ENCODE data around the gene AOC2. TPM values are rescaled to one million over a fixed set of nuclear protein-coding genes. Genes with fewer than 3 reads are reported as not detected.

The AOC2 gene
- total and polyA plus RNA-seq, 10 of the 15 experiments (the other 5 are each of a cell fraction or from before 2014, with no cell fraction given), result 0.08 to 1.9 (median 0.62) TPM

DNA sequence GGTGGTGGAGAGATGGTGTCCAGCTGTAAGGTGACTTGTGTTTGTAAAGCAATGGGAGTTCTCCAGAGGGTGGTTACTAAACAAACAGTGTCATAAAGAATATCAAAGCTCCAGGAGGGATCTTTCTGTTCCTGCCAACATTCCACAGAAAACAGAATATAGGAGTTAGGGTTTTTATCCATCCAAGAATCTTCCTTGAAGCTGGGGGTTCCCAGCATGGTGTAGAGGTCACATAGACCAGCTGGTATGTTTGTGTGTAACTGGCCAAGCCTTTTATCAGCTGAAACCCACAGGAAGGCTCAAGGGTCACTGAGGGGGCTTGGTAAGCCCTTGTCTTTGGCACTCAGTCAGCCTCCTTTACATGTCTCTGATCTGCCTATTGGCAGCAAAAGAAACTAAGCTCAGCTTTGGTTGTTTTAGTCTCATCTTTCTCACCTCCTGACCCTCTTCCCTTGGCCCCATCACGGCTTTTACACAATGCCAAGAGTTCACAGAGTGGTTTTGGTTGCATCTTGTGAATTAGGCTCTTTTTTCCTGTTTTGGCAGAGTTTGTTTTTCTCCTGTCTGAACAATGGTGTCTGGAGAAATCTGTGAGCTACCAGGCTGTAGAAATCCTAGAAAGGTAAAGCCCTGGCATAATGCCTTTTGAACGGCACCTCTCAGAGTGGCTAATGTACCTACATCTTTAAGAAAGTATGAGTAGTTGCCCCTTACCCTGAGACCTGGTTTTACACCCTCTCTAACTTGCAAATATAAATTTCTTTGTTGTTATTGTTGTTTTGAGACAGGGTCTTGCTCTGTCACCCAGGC is 41.1 kb upstream of the AOC2 start:
- H3K9me3 ChIP-seq (replicated peaks; ENCODE audit: control insufficient read depth, insufficient read depth, low read length), result no peaks in the 10 kb centered on the region
- H4K20me1 ChIP-seq (ENCODE audit: control insufficient read depth, insufficient read depth), result no peaks in the 10 kb centered on the region
- ChIA-PET SMC1A (ENCODE audit: uncharacterized antibody, unreplicated experiment) (interaction anchor here (0.6 to 1.7 kb wide), 5 partner anchors 8 to 837 kb away, joined by 3 read pairs; partner anchors contain the start of gene PSMC3IP), RAD21 (ENCODE audit: unreplicated experiment) (no interaction called here), CTCF (interaction anchor here (0.6 to 2.9 kb wide), 7 partner anchors 12 to 267 kb away, joined by 3 to 11 read pairs (median 3); partner anchors contain the start of gene BECN1), POLR2A (interaction anchor here (0.5 kb wide), 1 partner anchor 29 kb away, joined by 3 read pairs; no protein-coding TSS in a partner anchor)
- ATAC-seq, result no peak
- intact Hi-C loops (cut with micrococcal nuclease; ENCODE audit: unreplicated experiment) (no loop called here), in situ Hi-C loops (cut with MboI) (loop anchor here (5.0 kb wide), 1 partner anchor 51 kb away; no protein-coding TSS in a partner anchor)
- DNase-seq (ENCODE audit: low read depth, low spot score), result no peak
- H2AFZ ChIP-seq (ENCODE audit: control insufficient read depth, low read depth, low read length), result no peak overlapping the region
- WGBS (ENCODE audit: insufficient coverage, insufficient replicate concordance, low lambda C conversion rate, missing lambda C conversion rate), result 5% methylated on average over 2 of the region's 2 CpGs
- no peak overlapping the region for H3K4me2 ChIP-seq (ENCODE audit: control insufficient read depth, insufficient read depth)
- no peak overlapping the region for H3K9ac ChIP-seq (ENCODE audit: control insufficient read depth, insufficient read depth, low read length)
- peaks cover under 1% of the 10 kb centered on the region; the same call in 1 of the 2 replicates for H3K79me2 ChIP-seq (ENCODE audit: control insufficient read depth, insufficient read depth, low read length)
- BruUV-seq (replicated peaks), result no TSS peak
- no peak overlapping the region for H3K27ac ChIP-seq (ENCODE audit: control insufficient read depth, insufficient read depth)
- H3K36me3 ChIP-seq (ENCODE audit: control insufficient read depth in 2 of 2, insufficient read depth in 2 of 2, low read length in 1 of 2), result no peaks in the 10 kb centered on the region
- H3K4me3 ChIP-seq, result no peak overlapping the region
- no peak for FAIRE-seq
- H3K4me1 ChIP-seq (ENCODE audit: control insufficient read depth, insufficient read depth, low read length), result peaks cover 4% of the 10 kb centered on the region; the same call in 1 of the 2 replicates
- no peaks in the 10 kb centered on the region for H3K27me3 ChIP-seq (replicated peaks in 1 of 2; ENCODE audit: control insufficient read depth in 2 of 2, insufficient read depth in 2 of 2, low read length in 1 of 2)
- TF ChIP-seq JUND (IDR thresholded peaks at IDR 0.05; ENCODE audit: low read depth, low read length), result no peak
- no peak for TF ChIP-seq TCF3 (IDR thresholded peaks at IDR 0.05; ENCODE audit: borderline replicate concordance, insufficient read depth, low read depth, low read length)
- TF ChIP-seq CBX3 (IDR thresholded peaks at IDR 0.05; ENCODE audit: borderline replicate concordance, low read depth), result no peak
- TF ChIP-seq TCF12 (IDR thresholded peaks at IDR 0.05; ENCODE audit: low read depth, low read length), result no peak
- TF ChIP-seq, protein P1, sequence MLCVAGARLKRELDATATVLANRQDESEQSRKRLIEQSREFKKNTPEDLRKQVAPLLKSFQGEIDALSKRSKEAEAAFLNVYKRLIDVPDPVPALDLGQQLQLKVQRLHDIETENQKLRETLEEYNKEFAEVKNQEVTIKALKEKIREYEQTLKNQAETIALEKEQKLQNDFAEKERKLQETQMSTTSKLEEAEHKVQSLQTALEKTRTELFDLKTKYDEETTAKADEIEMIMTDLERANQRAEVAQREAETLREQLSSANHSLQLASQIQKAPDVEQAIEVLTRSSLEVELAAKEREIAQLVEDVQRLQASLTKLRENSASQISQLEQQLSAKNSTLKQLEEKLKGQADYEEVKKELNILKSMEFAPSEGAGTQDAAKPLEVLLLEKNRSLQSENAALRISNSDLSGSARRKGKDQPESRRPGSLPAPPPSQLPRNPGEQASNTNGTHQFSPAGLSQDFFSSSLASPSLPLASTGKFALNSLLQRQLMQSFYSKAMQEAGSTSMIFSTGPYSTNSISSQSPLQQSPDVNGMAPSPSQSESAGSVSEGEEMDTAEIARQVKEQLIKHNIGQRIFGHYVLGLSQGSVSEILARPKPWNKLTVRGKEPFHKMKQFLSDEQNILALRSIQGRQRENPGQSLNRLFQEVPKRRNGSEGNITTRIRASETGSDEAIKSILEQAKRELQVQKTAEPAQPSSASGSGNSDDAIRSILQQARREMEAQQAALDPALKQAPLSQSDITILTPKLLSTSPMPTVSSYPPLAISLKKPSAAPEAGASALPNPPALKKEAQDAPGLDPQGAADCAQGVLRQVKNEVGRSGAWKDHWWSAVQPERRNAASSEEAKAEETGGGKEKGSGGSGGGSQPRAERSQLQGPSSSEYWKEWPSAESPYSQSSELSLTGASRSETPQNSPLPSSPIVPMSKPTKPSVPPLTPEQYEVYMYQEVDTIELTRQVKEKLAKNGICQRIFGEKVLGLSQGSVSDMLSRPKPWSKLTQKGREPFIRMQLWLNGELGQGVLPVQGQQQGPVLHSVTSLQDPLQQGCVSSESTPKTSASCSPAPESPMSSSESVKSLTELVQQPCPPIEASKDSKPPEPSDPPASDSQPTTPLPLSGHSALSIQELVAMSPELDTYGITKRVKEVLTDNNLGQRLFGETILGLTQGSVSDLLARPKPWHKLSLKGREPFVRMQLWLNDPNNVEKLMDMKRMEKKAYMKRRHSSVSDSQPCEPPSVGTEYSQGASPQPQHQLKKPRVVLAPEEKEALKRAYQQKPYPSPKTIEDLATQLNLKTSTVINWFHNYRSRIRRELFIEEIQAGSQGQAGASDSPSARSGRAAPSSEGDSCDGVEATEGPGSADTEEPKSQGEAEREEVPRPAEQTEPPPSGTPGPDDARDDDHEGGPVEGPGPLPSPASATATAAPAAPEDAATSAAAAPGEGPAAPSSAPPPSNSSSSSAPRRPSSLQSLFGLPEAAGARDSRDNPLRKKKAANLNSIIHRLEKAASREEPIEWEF (IDR thresholded peaks at IDR 0.05; ENCODE audit: insufficient replicate concordance, low read depth, low read length), result no peak
- no peak for TF ChIP-seq STAT3 (IDR thresholded peaks at IDR 0.05; ENCODE audit: low read depth, low read length)
- TF ChIP-seq IKZF1 (conservative IDR thresholded peaks at IDR 0.05), result no peak
- no peak for TF ChIP-seq SP1 (IDR thresholded peaks at IDR 0.05; ENCODE audit: low read depth, low read length)
- no peak for TF ChIP-seq ZNF217 (IDR thresholded peaks at IDR 0.05)
- no peak for TF ChIP-seq ZNF274 (IDR thresholded peaks at IDR 0.05; ENCODE audit: insufficient read depth, insufficient read length)
- TF ChIP-seq SUPT20H (IDR thresholded peaks at IDR 0.05; ENCODE audit: borderline replicate concordance, control insufficient read depth, low read depth, low read length), result no peak
- TF ChIP-seq EZH2 (IDR thresholded peaks at IDR 0.05; ENCODE audit: borderline replicate concordance, control insufficient read depth, low read depth, low read length), result no peak
- no peak for TF ChIP-seq YY1 (IDR thresholded peaks at IDR 0.05; ENCODE audit: low read depth, low read length)
- no peak for TF ChIP-seq ZNF384 (IDR thresholded peaks at IDR 0.05; ENCODE audit: borderline replicate concordance, low read depth, low read length)
- TF ChIP-seq EGR1 (IDR thresholded peaks at IDR 0.05; ENCODE audit: borderline replicate concordance in 1 of 2, low read depth in 2 of 2, low read length in 2 of 2), result no peak
- TF ChIP-seq TARDBP (IDR thresholded peaks at IDR 0.05; ENCODE audit: borderline replicate concordance), result no peak
- TF ChIP-seq BRCA1 (IDR thresholded peaks at IDR 0.05; ENCODE audit: low read depth, low read length), result no peak
- TF ChIP-seq, protein P2, sequence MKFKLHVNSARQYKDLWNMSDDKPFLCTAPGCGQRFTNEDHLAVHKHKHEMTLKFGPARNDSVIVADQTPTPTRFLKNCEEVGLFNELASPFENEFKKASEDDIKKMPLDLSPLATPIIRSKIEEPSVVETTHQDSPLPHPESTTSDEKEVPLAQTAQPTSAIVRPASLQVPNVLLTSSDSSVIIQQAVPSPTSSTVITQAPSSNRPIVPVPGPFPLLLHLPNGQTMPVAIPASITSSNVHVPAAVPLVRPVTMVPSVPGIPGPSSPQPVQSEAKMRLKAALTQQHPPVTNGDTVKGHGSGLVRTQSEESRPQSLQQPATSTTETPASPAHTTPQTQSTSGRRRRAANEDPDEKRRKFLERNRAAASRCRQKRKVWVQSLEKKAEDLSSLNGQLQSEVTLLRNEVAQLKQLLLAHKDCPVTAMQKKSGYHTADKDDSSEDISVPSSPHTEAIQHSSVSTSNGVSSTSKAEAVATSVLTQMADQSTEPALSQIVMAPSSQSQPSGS (IDR thresholded peaks at IDR 0.05; ENCODE audit: low read length), result no peak

All from GM12878 (cell line).